ENCODE results near the gene CA5A.
"Not testable (repeated sequence)": the region's sequence is repeated elsewhere in the genome, so short reads cannot be mapped to it uniquely, and the experiment has no call there.

Gene CA5A

GRCh38 chr16:87880117-87880696 lies 56.1 kb downstream of the CA5A start:
- no peak for TF ChIP-seq CTCF (IDR thresholded peaks at IDR 0.05)
- no peak overlapping the region for H3K27ac ChIP-seq
- no peak overlapping the region for H3K4me3 ChIP-seq (ENCODE audit: low read depth in 1 of 2, low read length in 1 of 2)
- peaks cover 34% of the 10 kb centered on the region for H3K27me3 ChIP-seq
- no peaks in the 10 kb centered on the region for H3K36me3 ChIP-seq
- no peaks in the 10 kb centered on the region for H3K9me3 ChIP-seq
- no peaks in the 10 kb centered on the region for H3K4me1 ChIP-seq (ENCODE audit: control insufficient read depth in 1 of 2, insufficient read depth in 1 of 2, low read depth in 1 of 2, low read length in 1 of 2)

- not testable (repeated sequence) for H3K36me3 ChIP-seq, H3K9me3 ChIP-seq
- H3K27me3 ChIP-seq, result peaks cover 34% of the 10 kb centered on the region
Observed at GRCh38 chr16:87879411-87880013, 56.8 kb downstream of the CA5A start.

GRCh38 chr16:87878704-87879103 lies 57.6 kb downstream of the CA5A start:
- no peak overlapping the region for H3K4me3 ChIP-seq (ENCODE audit: low read depth in 1 of 2, low read length in 1 of 2)
- no peaks in the 10 kb centered on the region for H3K36me3 ChIP-seq
- no peak for TF ChIP-seq CTCF (IDR thresholded peaks at IDR 0.05)
- peaks cover 34% of the 10 kb centered on the region for H3K27me3 ChIP-seq
- H3K4me1 ChIP-seq (ENCODE audit: control insufficient read depth in 1 of 2, insufficient read depth in 1 of 2, low read depth in 1 of 2, low read length in 1 of 2), result no peaks in the 10 kb centered on the region
- no peaks in the 10 kb centered on the region for H3K9me3 ChIP-seq
- no peak overlapping the region for H3K27ac ChIP-seq

More at GRCh38 chr16:87879411-87880013, 56.8 kb downstream of the CA5A start:
- H3K4me1 ChIP-seq (ENCODE audit: control insufficient read depth in 1 of 2, insufficient read depth in 1 of 2, low read depth in 1 of 2, low read length in 1 of 2); H3K4me3 ChIP-seq (ENCODE audit: low read depth in 1 of 2, low read length in 1 of 2); H3K27ac ChIP-seq: not testable (repeated sequence)

GRCh38 chr16:87877942-87878507 lies 58.3 kb downstream of the CA5A start:
- no peaks in the 10 kb centered on the region for H3K36me3 ChIP-seq
- H3K27me3 ChIP-seq, result peaks cover 34% of the 10 kb centered on the region
- no peak for TF ChIP-seq CTCF (IDR thresholded peaks at IDR 0.05)
- no peak overlapping the region for H3K4me3 ChIP-seq (ENCODE audit: low read depth in 1 of 2, low read length in 1 of 2)
- H3K27ac ChIP-seq, result no peak overlapping the region
- no peaks in the 10 kb centered on the region for H3K4me1 ChIP-seq (ENCODE audit: control insufficient read depth in 1 of 2, insufficient read depth in 1 of 2, low read depth in 1 of 2, low read length in 1 of 2)
- H3K9me3 ChIP-seq, result no peaks in the 10 kb centered on the region

GRCh38 chr16:87874639-87875427 lies 61.5 kb downstream of the CA5A start:
- TF ChIP-seq CTCF (IDR thresholded peaks at IDR 0.05), result no peak
- Histone ChIP-seq H3K27ac (no peak overlapping the region), H3K4me3 (ENCODE audit: low read depth in 1 of 2, low read length in 1 of 2) (no peak overlapping the region), H3K36me3 (no peaks in the 10 kb centered on the region), H3K27me3 (peaks cover 4% of the 10 kb centered on the region), H3K9me3 (no peaks in the 10 kb centered on the region), H3K4me1 (ENCODE audit: control insufficient read depth in 1 of 2, insufficient read depth in 1 of 2, low read depth in 1 of 2, low read length in 1 of 2) (peaks cover 18 to 20% of the 10 kb centered on the region in 2 experiments)

GRCh38 chr16:87870418-87871291 lies 65.7 kb downstream of the CA5A start:
- H3K27me3 ChIP-seq, H3K9me3 ChIP-seq, H3K36me3 ChIP-seq: not testable (repeated sequence)
- Histone ChIP-seq H3K4me3 (ENCODE audit: low read depth in 1 of 2, low read length in 1 of 2) (peak overlapping the region; percentile 17 to 35), H3K4me1 (ENCODE audit: control insufficient read depth in 1 of 2, insufficient read depth in 1 of 2, low read depth in 1 of 2, low read length in 1 of 2) (peaks cover 31 to 39% of the 10 kb centered on the region in 2 experiments), H3K27ac (peak overlapping the region; percentile 70)

- not testable (repeated sequence) for H3K27me3 ChIP-seq, H3K36me3 ChIP-seq, H3K9me3 ChIP-seq, H3K27ac ChIP-seq
- H3K4me3 ChIP-seq (ENCODE audit: low read depth in 1 of 2, low read length in 1 of 2), result peak overlapping the region; percentile 32 to 44
- peaks cover 31 to 39% of the 10 kb centered on the region in 2 experiments for H3K4me1 ChIP-seq (ENCODE audit: control insufficient read depth in 1 of 2, insufficient read depth in 1 of 2, low read depth in 1 of 2, low read length in 1 of 2)
Observed at GRCh38 chr16:87869879-87870417, 66.4 kb downstream of the CA5A start.

GRCh38 chr16:87869061-87869878 lies 67.1 kb downstream of the CA5A start, which contains the start of gene SLC7A5:
SLC7A5 (minus strand) TSS chr16:87869507; CDS start chr16:87869422, 85 bp downstream.
- not testable (repeated sequence) for H3K36me3 ChIP-seq, H3K9me3 ChIP-seq, H3K27me3 ChIP-seq
- peak within 1 kb of the TSS; percentile 60 for H3K27ac ChIP-seq
- H3K4me1 ChIP-seq (ENCODE audit: control insufficient read depth in 1 of 2, insufficient read depth in 1 of 2, low read depth in 1 of 2, low read length in 1 of 2), result peaks cover 31 to 39% of the 10 kb centered on the region in 2 experiments
- peak within 1 kb of the TSS; percentile 71 to 76 for H3K4me3 ChIP-seq (ENCODE audit: low read depth in 1 of 2, low read length in 1 of 2)
